Frontal cortex (tissue), 4 donors: ENCODE data around the gene ABL2. TPM values are rescaled to one million over a fixed set of nuclear protein-coding genes. Genes with fewer than 3 reads are reported as not detected.

Source experiments
- DNase-seq, 2 donors: peaks; one replicate each; pipeline ENCODE4 v3.0.0; 2012; ENCODE audit warnings: low spot score in 2 of 2
- FAIRE-seq: peaks from 2 replicates; lab custom pipeline; 2012; peaks lifted over from hg19 to GRCh38; lab: Jason Lieb, UNC
- small RNA-seq: library from RNA; depleted of rRNA; stranded (forward); fragments of <200 nt; gene quantifications from one replicate; pipeline ENCODE3, GENCODE V24; 2014
- total RNA-seq: library from RNA; depleted of rRNA; stranded (reverse); fragments of >200 nt; gene quantifications from one replicate; pipeline ENCODE4 v1.2.3, GENCODE V29; 2014
- donor health status: control.
- donor health status: control.
- donor health status: control.

ABL2 gene
- total RNA-seq, 1 donor from 2014 or later = 33.0 TPM

- no peak for DNase-seq
Observed at GRCh38 chr1:179077396-179077795, 152.1 kb downstream of the ABL2 start.

DNA sequence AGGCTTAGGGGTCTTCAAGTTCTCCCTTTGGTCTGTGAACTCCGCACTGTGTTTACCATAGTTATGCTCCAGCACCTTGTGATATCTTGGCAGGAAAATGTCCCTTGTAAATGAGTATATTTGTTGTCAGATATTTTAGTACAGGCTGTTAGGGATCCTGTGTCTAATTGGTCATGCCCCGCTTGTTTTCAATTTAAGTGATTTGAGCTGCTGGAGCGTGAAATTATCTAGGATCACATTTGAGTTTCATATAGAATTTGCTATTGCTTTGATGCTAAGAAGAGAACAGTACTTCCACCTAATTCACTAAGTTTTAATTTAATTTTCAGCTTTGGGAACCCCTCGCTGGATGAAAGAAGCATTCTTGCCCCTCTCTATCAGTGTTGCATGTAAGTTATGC lies 163.0 kb downstream of the ABL2 start:
- FAIRE-seq (no peak), DNase-seq (no peak)

More at GRCh38 chr1:179077396-179077795, 152.1 kb downstream of the ABL2 start:
- FAIRE-seq = no peak

DNA sequence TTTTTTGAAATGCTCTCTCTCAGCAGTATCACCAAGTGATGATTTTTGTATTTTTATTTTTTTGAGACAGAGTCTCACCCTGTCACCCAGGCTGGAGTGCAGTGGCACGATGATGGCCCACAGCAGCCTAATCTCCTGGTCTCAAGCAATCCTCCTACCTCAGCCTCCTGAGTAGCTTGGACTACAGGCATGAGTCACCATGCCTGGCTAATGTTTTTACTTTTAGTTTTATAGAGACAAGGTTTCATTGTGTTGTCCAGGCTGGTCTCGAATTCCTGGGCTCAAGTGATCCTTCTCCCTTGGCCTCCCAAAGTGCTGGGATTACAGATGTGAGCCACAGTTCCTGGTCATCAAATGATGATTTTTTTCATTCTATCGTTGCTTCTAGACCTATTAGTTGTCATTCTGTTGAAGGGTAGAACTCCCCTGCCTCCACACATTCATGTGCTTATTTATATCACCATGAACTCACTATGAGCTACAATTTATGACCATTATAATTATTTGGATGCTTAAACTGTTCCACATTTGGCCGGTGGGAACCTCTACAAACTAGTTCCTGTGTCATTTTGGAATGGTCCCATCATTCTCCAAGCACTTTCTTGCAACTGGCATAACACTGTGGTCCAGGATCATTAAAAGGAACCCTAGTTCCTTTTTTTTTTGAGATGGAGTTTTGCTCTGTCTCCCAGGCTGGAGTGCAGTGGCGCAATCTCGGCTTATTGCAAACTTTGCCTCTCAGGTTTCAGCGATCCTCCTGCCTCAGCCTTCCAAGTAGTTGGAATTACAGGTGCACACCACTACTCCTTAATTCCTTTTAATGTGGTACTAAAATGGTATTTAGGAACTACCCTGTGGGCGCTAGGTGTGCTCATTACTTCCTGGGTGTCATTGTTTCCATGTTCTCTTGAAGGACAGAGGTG lies 167.9 kb downstream of the ABL2 start:
- no peak for FAIRE-seq
- DNase-seq = no peak

GRCh38 chr1:179058487-179059483 lies 170.7 kb downstream of the ABL2 start:
- no peak for FAIRE-seq
- no peak for DNase-seq

- no peak for FAIRE-seq
- no peak for DNase-seq
Observed at GRCh38 chr1:179055937-179056336, 173.5 kb downstream of the ABL2 start.

- FAIRE-seq (no peak), DNase-seq (no peak)
Observed at GRCh38 chr1:179053486-179053885, 176.0 kb downstream of the ABL2 start.

DNA sequence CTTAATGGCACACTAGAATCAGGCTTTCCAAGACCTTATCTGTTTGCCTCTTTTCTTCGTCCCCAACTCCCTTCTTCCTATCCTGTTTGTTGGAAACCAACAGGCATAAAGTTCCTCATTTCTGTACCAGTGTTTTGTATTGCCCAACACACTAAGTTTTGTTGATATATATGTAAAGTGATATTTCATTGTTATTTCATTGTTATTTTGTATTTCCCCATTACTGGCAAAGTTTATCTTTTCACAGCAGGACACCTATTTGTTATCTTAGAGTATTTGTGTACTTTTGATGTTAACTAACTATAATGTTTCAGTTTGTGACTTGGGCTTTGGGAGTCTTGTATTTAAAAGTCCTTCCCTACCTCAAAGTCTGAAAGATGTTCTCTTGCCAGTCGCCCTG lies 176.7 kb downstream of the ABL2 start:
- no peak for DNase-seq
- no peak for FAIRE-seq

Small RNA genes lying within 50 kb of the gene (small RNA-seq; reads per million reads assigned to genes)
- not detected for gene AL512326.2
- gene AL512326.3 = not detected
- not detected for gene EIF4A1P11
- gene RF00272 = not detected

Other genes starting within 250 kb of the ABL2 start
- gene FAM20B, start 203.8 kb downstream of the ABL2 start, total RNA-seq = 48.9 TPM
- gene TOR3A, start 147.6 kb downstream of the ABL2 start, total RNA-seq = 16.7 TPM
- gene SOAT1, start 64.1 kb upstream of the ABL2 start, total RNA-seq = 15.9 TPM
- 0.41 TPM for gene AXDND1, start 136.3 kb upstream of the ABL2 start, total RNA-seq